LNCAP (cell line): ENCODE measurements around the gene ADRA2B.

ENCODE experiments used
- CTCF ChIP-seq: fragments of 450-650 bp; IDR thresholded peaks from 2 replicates; pipeline ENCODE4 v1.5.1; 2017; ENCODE audit warnings: mild to moderate bottlenecking

ADRA2B gene

GRCh38 chr2:96092951-96093350 lies 23.4 kb downstream of the ADRA2B start:
- TF ChIP-seq CTCF, result no peak

GRCh38 chr2:96092573-96092877 lies 23.8 kb downstream of the ADRA2B start:
- TF ChIP-seq CTCF, result no peak

GRCh38 chr2:96091711-96092572 lies 24.4 kb downstream of the ADRA2B start:
- TF ChIP-seq CTCF, result no peak

GRCh38 chr2:96091141-96091710 lies 25.1 kb downstream of the ADRA2B start:
- no peak for TF ChIP-seq CTCF

GRCh38 chr2:96090196-96090926 lies 26.0 kb downstream of the ADRA2B start:
- no peak for TF ChIP-seq CTCF

GRCh38 chr2:96089356-96090195 lies 26.8 kb downstream of the ADRA2B start:
- no peak for TF ChIP-seq CTCF
